Naive B cell (primary cell): ENCODE results near the gene KCNQ1. TPM values are rescaled to one million over a fixed set of nuclear protein-coding genes. Genes with fewer than 3 reads are reported as not detected.

ENCODE experiments used
- ATAC-seq, 2 donors: fragments of 150-1000 bp; cut with Tn5 transposase; 2 replicates each; pipeline ENCODE4 v1.10.0; 2021; ENCODE audit warnings: low read depth in 2 of 2, mild to moderate bottlenecking in 2 of 2, moderate library complexity in 2 of 2
- DNase-seq: peaks from one replicate; pipeline ENCODE4 v3.0.0; 2022
- H3K27ac Mint-ChIP-seq, 6 donors: one replicate each; pipeline ENCODE4 v1.8.0; 2020 to 2022; ENCODE audit warnings: mild to moderate bottlenecking in 6 of 6, mixed read lengths in 6 of 6, moderate library complexity in 5 of 6, inconsistent platforms in 2 of 6
- H3K27me3 Mint-ChIP-seq, 3 donors: one replicate each; pipeline ENCODE4 v1.8.0; 2021 to 2022; ENCODE audit warnings: mixed read lengths in 3 of 3, mild to moderate bottlenecking in 1 of 3
- H3K36me3 Mint-ChIP-seq, 2 donors: one replicate each; pipeline ENCODE4 v1.8.0; 2020 to 2022; ENCODE audit warnings: mixed read lengths in 2 of 2, inconsistent platforms in 1 of 2, mild to moderate bottlenecking in 1 of 2
- H3K4me1 Mint-ChIP-seq, 3 donors: one replicate each; pipeline ENCODE4 v1.8.0; 2020 to 2022; ENCODE audit warnings: mixed read lengths in 3 of 3, inconsistent platforms in 1 of 3, mild to moderate bottlenecking in 1 of 3, moderate library complexity in 1 of 3
- H3K4me3 Mint-ChIP-seq, 8 donors: one replicate each; pipeline ENCODE4 v1.8.0; 2020 to 2022; ENCODE audit warnings: mild to moderate bottlenecking in 8 of 8, mixed read lengths in 8 of 8, moderate library complexity in 8 of 8, inconsistent platforms in 2 of 8
- H3K9me3 Mint-ChIP-seq, 7 donors: one replicate each; pipeline ENCODE4 v1.8.0; 2020 to 2022; ENCODE audit warnings: mixed read lengths in 7 of 7, mild to moderate bottlenecking in 5 of 7, inconsistent platforms in 2 of 7, moderate library complexity in 1 of 7
- polyA plus RNA-seq, 6 donors: library from polyadenylated mRNA; unstranded; fragments of 300-500 nt; fragmentation: Illumina TruSeq; gene quantifications; one replicate each; pipeline ENCODE4 v1.2.3, GENCODE V29; 2021; ENCODE audit warnings: low read depth in 6 of 6

Gene KCNQ1
- polyA plus RNA-seq, 6 donors from 2014 or later, result 9.3 to 22.6 (median 10.3) TPM

DNA sequence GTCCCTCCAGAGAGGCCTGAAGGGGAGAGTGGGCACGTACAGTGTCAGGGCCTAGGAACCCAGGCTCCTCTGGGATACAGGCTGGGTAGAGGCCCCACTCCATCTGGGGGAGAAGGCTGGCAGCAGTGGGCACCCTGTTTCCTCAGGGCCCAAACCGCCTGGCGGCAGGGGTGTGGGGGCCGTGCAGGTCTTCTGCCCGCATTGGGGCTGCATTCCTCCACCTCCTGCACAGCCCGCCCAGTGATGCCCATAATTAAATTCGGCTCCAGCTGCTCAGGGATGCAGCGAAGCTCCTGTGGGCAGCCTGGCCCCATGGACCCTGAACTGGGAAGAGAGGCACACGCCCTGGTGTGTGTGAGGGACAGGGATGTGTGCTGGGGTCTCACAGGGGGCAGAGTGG lies 219.6 kb downstream of the KCNQ1 start:
- no peak for ATAC-seq
- peaks cover 0 to 4% (median under 1%) of the 10 kb centered on the region in 3 donors for H3K4me1 Mint-ChIP-seq
- H3K4me3 Mint-ChIP-seq, result no peak overlapping the region
- peaks cover 12 to 17% of the 10 kb centered on the region in 2 donors for H3K36me3 Mint-ChIP-seq
- H3K27ac Mint-ChIP-seq, result no peak overlapping the region
- no peaks in the 10 kb centered on the region for H3K27me3 Mint-ChIP-seq
- H3K9me3 Mint-ChIP-seq, result peaks cover 0 to 17% (median 11%) of the 10 kb centered on the region in 7 donors
- DNase-seq, result no peak

DNA sequence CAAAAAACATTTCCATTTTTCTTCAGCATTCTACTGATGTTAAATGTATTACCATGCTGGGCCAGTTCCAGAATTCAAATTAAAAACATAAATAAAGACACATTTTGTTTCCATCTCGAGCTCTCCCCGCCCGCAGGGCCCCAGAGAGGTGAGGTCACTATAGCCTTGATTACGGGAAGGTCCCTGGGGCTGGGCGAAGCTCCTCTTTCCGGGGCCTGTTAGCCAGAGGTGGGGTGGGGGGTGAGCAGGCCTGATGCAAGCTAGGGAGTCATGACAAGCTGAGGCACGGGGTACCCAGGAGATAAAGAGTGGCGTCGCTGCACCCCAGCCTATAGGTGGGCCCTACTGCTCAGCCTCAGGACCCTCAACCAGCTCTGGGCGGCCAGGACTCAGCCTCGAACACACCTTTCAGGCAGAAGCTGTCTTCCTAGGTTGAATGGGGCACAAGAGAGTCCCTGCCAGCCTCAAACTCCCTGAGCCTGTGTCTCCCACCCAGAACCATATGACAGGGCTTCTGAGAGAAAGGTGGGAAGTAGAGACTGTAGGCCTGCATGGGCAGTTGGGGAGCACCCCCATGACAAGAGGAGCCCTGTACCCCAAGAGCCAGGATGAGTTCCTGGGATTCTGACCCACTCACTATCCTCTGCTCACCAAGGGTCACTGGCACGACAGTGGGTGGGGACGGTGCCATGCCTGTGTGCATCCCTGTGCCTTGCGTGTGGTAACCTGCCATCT lies 220.2 kb downstream of the KCNQ1 start:
- no peak overlapping the region for H3K4me3 Mint-ChIP-seq
- H3K36me3 Mint-ChIP-seq, result peaks cover 11 to 19% of the 10 kb centered on the region in 2 donors
- ATAC-seq (no peak), DNase-seq (no peak)
- no peaks in the 10 kb centered on the region for H3K27me3 Mint-ChIP-seq
- H3K4me1 Mint-ChIP-seq, result peaks cover 0 to 7% (median 5%) of the 10 kb centered on the region in 3 donors
- H3K27ac Mint-ChIP-seq, result no peak overlapping the region
- peaks cover 0 to 13% (median 9%) of the 10 kb centered on the region in 7 donors for H3K9me3 Mint-ChIP-seq

DNA sequence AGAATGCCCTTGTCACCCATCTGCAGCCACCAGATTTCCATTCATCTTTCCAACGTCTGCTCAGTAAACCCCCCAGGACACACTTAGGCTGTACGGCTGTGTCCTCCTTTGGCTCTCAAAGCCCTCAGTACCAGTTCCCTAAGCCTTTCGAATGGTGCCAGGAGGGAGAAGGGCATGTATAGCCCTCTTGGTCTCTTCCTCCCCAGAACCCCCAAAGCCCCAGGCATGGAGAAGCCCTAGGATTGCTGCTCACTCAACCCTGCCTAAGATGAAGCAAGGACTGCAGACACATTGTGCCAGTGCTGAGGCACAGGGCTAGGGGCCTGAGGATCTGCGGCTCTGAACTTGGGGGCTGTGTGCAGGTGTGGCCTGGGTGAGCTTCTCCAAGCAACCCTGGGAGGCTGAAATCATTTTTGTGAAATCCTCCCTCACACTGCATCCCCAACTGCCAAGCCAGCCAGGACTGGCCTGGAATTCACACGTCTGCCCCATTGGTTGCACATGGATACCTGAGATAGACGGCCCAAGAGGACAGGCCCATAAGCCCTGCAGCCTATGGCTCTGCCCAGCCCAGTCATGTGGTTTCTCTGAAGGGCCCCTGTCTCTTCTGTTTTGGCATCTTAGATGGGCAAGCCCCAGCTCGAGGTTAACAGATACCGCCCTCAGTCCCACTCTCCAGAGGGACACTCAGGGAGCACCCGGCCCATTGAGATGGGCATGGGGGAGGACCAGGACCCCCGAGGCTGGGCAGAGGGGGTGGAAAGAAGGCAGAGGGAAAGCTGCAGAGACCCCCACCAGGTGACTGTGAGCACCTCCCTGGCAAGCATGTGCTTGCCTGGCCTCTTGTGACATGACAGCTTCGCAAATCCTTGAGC lies 221.0 kb downstream of the KCNQ1 start:
- peaks cover 0 to 5% (median 3%) of the 10 kb centered on the region in 7 donors for H3K9me3 Mint-ChIP-seq
- DNase-seq (no peak), ATAC-seq (no peak)
- no peak overlapping the region for H3K27ac Mint-ChIP-seq
- H3K4me1 Mint-ChIP-seq, result peaks cover 0 to 13% (median 12%) of the 10 kb centered on the region in 3 donors
- H3K36me3 Mint-ChIP-seq, result peaks cover 5 to 19% of the 10 kb centered on the region in 2 donors
- H3K4me3 Mint-ChIP-seq, result no peak overlapping the region
- no peaks in the 10 kb centered on the region for H3K27me3 Mint-ChIP-seq

- DNase-seq (no peak), ATAC-seq (no peak)
- peaks cover 0 to 14% of the 10 kb centered on the region in 2 donors for H3K36me3 Mint-ChIP-seq
Observed at GRCh38 chr11:2666401-2666741, 221.6 kb downstream of the KCNQ1 start.

GRCh38 chr11:2666828-2667570 lies 222.2 kb downstream of the KCNQ1 start:
- Mint-ChIP-seq H3K4me3 (no peak overlapping the region), H3K27me3 (no peaks in the 10 kb centered on the region), H3K9me3 (no peaks in the 10 kb centered on the region), H3K36me3 (peaks cover 0 to 14% of the 10 kb centered on the region in 2 donors), H3K27ac (no peak overlapping the region), H3K4me1 (peaks cover 2 to 20% (median 17%) of the 10 kb centered on the region in 3 donors)
- no peak for DNase-seq
- no peak for ATAC-seq

More at GRCh38 chr11:2666401-2666741, 221.6 kb downstream of the KCNQ1 start:
- Mint-ChIP-seq H3K4me1 (peaks cover 0 to 19% (median 17%) of the 10 kb centered on the region in 3 donors), H3K27me3 (no peaks in the 10 kb centered on the region), H3K4me3 (no peak overlapping the region), H3K27ac (no peak overlapping the region), H3K9me3 (no peaks in the 10 kb centered on the region)

DNA sequence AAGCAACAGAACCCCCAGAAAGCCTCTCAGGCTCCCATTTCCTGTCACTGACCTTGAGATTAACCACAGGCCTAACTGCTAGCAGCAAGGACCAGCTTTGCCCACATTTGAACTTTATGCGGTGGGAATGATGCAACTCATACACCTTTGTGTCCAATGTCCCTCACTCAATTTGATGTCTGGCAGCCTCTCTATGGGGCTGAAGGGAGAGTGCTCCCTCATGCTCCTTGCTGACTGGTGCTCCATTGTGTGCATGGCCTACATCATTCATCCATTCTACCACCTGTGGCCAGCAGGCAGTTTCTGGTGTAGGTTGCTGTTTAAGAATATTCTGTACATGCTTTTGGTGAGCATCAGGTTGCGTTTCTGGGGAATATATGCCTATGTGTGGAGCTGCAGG lies 223.1 kb downstream of the KCNQ1 start:
- no peak for ATAC-seq
- Mint-ChIP-seq H3K4me3 (no peak overlapping the region), H3K36me3 (peaks cover 0 to 14% of the 10 kb centered on the region in 2 donors), H3K27me3 (no peaks in the 10 kb centered on the region), H3K9me3 (no peaks in the 10 kb centered on the region), H3K4me1 (peaks cover 2 to 20% (median 17%) of the 10 kb centered on the region in 3 donors), H3K27ac (no peak overlapping the region)
- no peak for DNase-seq

DNA sequence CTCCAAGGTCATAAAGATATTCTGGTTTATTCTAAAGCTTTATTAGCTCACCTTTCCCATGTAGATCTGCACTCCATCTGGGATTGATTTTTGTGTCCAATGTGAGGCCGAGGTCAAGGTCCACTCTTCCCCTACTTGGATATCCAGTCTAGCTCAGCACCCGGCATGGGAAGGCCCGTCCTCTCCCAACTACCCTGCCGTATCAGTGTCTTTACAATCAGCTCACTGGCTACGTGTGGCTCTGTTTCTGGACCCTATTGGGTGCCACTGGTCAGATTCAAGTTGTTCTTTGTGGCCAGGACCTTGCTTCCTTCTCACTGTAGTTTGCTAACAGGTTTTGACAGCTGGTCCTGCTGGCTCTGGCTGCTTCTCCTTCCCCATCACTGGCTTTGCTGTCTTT lies 224.1 kb downstream of the KCNQ1 start:
- Mint-ChIP-seq H3K27me3 (no peaks in the 10 kb centered on the region), H3K4me3 (no peak overlapping the region), H3K36me3 (peaks cover 0 to 14% of the 10 kb centered on the region in 2 donors), H3K27ac (no peak overlapping the region), H3K9me3 (no peaks in the 10 kb centered on the region), H3K4me1 (peaks cover 2 to 27% (median 17%) of the 10 kb centered on the region in 3 donors)
- ATAC-seq, result no peak
- no peak for DNase-seq

GRCh38 chr11:2669634-2670469 lies 225.0 kb downstream of the KCNQ1 start:
- ATAC-seq (no peak), DNase-seq (no peak)
- Mint-ChIP-seq H3K9me3 (peaks cover 0 to 1% (median 0%) of the 10 kb centered on the region in 7 donors), H3K4me1 (peaks cover 3 to 30% (median 17%) of the 10 kb centered on the region in 3 donors), H3K27me3 (no peaks in the 10 kb centered on the region), H3K27ac (peak overlapping the region in 1 of 6 donors; percentile 88), H3K36me3 (peaks cover 0 to 14% of the 10 kb centered on the region in 2 donors), H3K4me3 (no peak overlapping the region)

- Mint-ChIP-seq H3K9me3 (peaks cover 0 to 1% (median 0%) of the 10 kb centered on the region in 7 donors), H3K36me3 (peaks cover 0 to 9% of the 10 kb centered on the region in 2 donors), H3K27me3 (no peaks in the 10 kb centered on the region), H3K27ac (peak overlapping the region in 2 of 6 donors; percentile 62 to 88), H3K4me1 (peaks cover 6 to 30% (median 14%) of the 10 kb centered on the region in 3 donors), H3K4me3 (no peak overlapping the region)
- DNase-seq, result no peak
- no peak for ATAC-seq
Observed at GRCh38 chr11:2670541-2671100, 225.8 kb downstream of the KCNQ1 start.

GRCh38 chr11:2671748-2672147 lies 226.9 kb downstream of the KCNQ1 start:
- Mint-ChIP-seq H3K9me3 (peaks cover 0 to 1% (median 0%) of the 10 kb centered on the region in 7 donors), H3K4me1 (peaks cover 14 to 39% (median 22%) of the 10 kb centered on the region in 3 donors), H3K27me3 (no peaks in the 10 kb centered on the region), H3K4me3 (no peak overlapping the region), H3K27ac (peak overlapping the region in 1 of 6 donors; percentile 74), H3K36me3 (peaks cover 0 to 7% of the 10 kb centered on the region in 2 donors)
- ATAC-seq (no peak), DNase-seq (no peak)

DNA sequence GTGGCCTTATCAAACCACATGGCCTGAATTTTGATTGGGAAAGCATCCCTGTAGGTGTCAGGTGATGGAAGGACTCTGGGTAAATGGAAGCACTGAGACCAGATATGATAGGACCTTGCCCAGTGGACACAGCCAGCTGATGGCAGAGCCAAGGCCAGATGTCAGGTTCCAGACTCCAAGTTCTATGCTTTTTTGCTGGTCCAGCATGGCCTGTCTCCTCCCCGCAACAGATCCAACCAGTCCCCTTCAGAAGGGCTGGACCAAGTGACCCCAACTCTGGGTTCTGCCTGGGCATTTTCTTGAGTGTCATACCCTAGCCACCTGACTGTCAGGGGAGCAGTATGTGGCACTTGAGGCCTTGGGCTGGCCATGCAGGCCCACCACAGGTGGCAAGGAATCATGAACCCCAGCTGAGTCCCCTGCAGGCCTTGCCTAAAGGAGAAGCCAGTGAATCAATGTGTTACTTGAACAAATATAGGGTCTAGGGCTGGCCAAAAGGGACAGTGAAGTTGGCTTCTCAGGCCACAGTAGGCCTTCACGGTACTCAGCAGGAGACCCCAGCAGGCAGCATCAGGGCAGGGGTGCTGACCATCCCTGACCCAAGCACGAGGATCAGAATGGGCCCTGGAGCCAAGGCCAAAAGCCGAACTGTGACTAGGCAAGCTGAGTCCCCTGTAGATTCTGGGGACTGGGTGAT lies 227.9 kb downstream of the KCNQ1 start:
- no peak for DNase-seq
- Mint-ChIP-seq H3K4me1 (peaks cover 17 to 45% (median 30%) of the 10 kb centered on the region in 3 donors), H3K4me3 (no peak overlapping the region), H3K9me3 (peaks cover 0 to 3% (median 0%) of the 10 kb centered on the region in 7 donors), H3K36me3 (peaks cover 4 to 7% of the 10 kb centered on the region in 2 donors), H3K27me3 (no peaks in the 10 kb centered on the region), H3K27ac (peak overlapping the region in 2 of 6 donors; percentile 17 to 74)
- ATAC-seq, result no peak

DNA sequence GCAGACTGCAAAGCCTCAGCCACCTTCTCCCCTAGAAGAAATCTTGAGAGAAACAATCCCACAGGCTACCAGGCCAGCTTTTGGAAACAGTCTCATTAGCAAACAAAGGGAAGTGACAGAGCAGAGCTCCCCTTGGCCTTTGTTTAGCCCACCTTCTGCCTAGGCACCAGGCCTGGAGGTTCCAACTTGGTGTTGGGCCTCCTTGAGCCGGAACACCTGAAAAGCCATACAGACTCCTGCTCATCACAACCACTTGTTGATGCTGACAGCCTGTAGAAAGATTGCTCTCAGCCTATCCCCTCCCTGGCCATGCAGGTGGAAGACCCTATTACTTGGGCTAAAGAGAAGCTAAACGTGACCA lies 228.4 kb downstream of the KCNQ1 start:
- Mint-ChIP-seq H3K4me1 (peaks cover 17 to 45% (median 31%) of the 10 kb centered on the region in 3 donors), H3K36me3 (peaks cover 4 to 7% of the 10 kb centered on the region in 2 donors), H3K27ac (peak overlapping the region in 2 of 6 donors; percentile 59 to 87), H3K9me3 (peaks cover 0 to 3% (median 0%) of the 10 kb centered on the region in 7 donors), H3K27me3 (no peaks in the 10 kb centered on the region), H3K4me3 (no peak overlapping the region)
- ATAC-seq (no peak), DNase-seq (no peak)
